Measurements from ENCODE around the gene MACROD2. TPM values are rescaled to one million over a fixed set of nuclear protein-coding genes. Genes with fewer than 3 reads are reported as not detected.

The MACROD2 gene
- total RNA-seq, 1 donor from 2014 or later, result 6.4 TPM

- Mint-ChIP-seq H3K27ac (ENCODE audit: unreplicated experiment) (no peak overlapping the region), H3K9me3 (peaks cover 5% of the 10 kb centered on the region), H3K36me3 (ENCODE audit: low read depth) (no peaks in the 10 kb centered on the region), H3K4me1 (peaks cover 6% of the 10 kb centered on the region), H3K27me3 (ENCODE audit: low read depth) (no peaks in the 10 kb centered on the region), H3K4me3 (no peak overlapping the region)
- no peak for TF ChIP-seq CTCF (conservative IDR thresholded peaks at IDR 0.05)
- DNase-seq (ENCODE audit: low read depth, low spot score), result no peak
Measured at GRCh38 chr20:14727485-14728150, 732.3 kb downstream of the MACROD2 start.

- no peak overlapping the region for H3K27ac Mint-ChIP-seq (ENCODE audit: unreplicated experiment)
- peaks cover 5% of the 10 kb centered on the region for H3K9me3 Mint-ChIP-seq
- no peaks in the 10 kb centered on the region for H3K36me3 Mint-ChIP-seq (ENCODE audit: low read depth)
- no peak for TF ChIP-seq CTCF (conservative IDR thresholded peaks at IDR 0.05)
- no peak overlapping the region for H3K4me3 Mint-ChIP-seq
- peaks cover 9% of the 10 kb centered on the region for H3K4me1 Mint-ChIP-seq
- H3K27me3 Mint-ChIP-seq (ENCODE audit: low read depth), result no peaks in the 10 kb centered on the region
- no peak for DNase-seq (ENCODE audit: low read depth, low spot score)
Measured at GRCh38 chr20:14729390-14729789, 734.1 kb downstream of the MACROD2 start.

- Mint-ChIP-seq H3K27ac (ENCODE audit: unreplicated experiment) (no peak overlapping the region), H3K27me3 (ENCODE audit: low read depth) (no peaks in the 10 kb centered on the region), H3K4me1 (peaks cover 9% of the 10 kb centered on the region), H3K4me3 (no peak overlapping the region), H3K9me3 (peaks cover 7% of the 10 kb centered on the region), H3K36me3 (ENCODE audit: low read depth) (no peaks in the 10 kb centered on the region)
- DNase-seq (ENCODE audit: low read depth, low spot score), result no peak
- TF ChIP-seq CTCF (conservative IDR thresholded peaks at IDR 0.05), result no peak
Measured at GRCh38 chr20:14732343-14732742, 737.0 kb downstream of the MACROD2 start.

GRCh38 chr20:14732996-14733395 lies 737.7 kb downstream of the MACROD2 start:
- Mint-ChIP-seq H3K36me3 (ENCODE audit: low read depth) (no peaks in the 10 kb centered on the region), H3K27me3 (ENCODE audit: low read depth) (no peaks in the 10 kb centered on the region), H3K4me3 (no peak overlapping the region), H3K27ac (ENCODE audit: unreplicated experiment) (no peak overlapping the region), H3K9me3 (peaks cover 7% of the 10 kb centered on the region), H3K4me1 (peaks cover 9% of the 10 kb centered on the region)
- no peak for TF ChIP-seq CTCF (conservative IDR thresholded peaks at IDR 0.05)
- DNase-seq (ENCODE audit: low read depth, low spot score), result no peak

- no peaks in the 10 kb centered on the region for H3K27me3 Mint-ChIP-seq (ENCODE audit: low read depth)
- H3K9me3 Mint-ChIP-seq, result peaks cover 2% of the 10 kb centered on the region
- DNase-seq (ENCODE audit: low read depth, low spot score), result no peak
- TF ChIP-seq CTCF (conservative IDR thresholded peaks at IDR 0.05), result no peak
- no peak overlapping the region for H3K27ac Mint-ChIP-seq (ENCODE audit: unreplicated experiment)
- no peak overlapping the region for H3K4me3 Mint-ChIP-seq
- H3K4me1 Mint-ChIP-seq, result peaks cover 8% of the 10 kb centered on the region
- no peaks in the 10 kb centered on the region for H3K36me3 Mint-ChIP-seq (ENCODE audit: low read depth)
Measured at GRCh38 chr20:14740380-14740779, 745.1 kb downstream of the MACROD2 start.

Measured in neural crest cell (in vitro differentiated cells).